Keratinocyte (primary cell): ENCODE data around the gene SH3BGRL3.

Source experiments
- CTCF ChIP-seq, 3 experiments: IDR thresholded peaks in 1 of 3; conservative IDR thresholded peaks in 1 of 3; optimal IDR thresholded peaks in 1 of 3; 2 replicates in 2 of 3; 3 replicates in 1 of 3; pipeline versions ENCODE3 to v1.5.1; 2011; ENCODE audit warnings: low read length in 3 of 3, mild to moderate bottlenecking in 3 of 3, moderate library complexity in 2 of 3, control low read depth in 1 of 3, inconsistent platforms in 1 of 3; ENCODE audit not compliant: insufficient read depth in 2 of 3; ENCODE audit errors: extremely low read depth in 1 of 3
- EZH2 ChIP-seq: IDR thresholded peaks from one replicate; pipeline ENCODE4 v1.6.1; 2012; ENCODE audit warnings: inconsistent platforms, mild to moderate bottlenecking, low read length, moderate library complexity

GRCh38 chr1:26277719-26278118 lies 2.2 kb upstream of the SH3BGRL3 start:
- TF ChIP-seq CTCF (optimal IDR thresholded peaks at IDR 0.05 in 1 of 3, IDR thresholded peaks at IDR 0.05 in 1 of 3, conservative IDR thresholded peaks at IDR 0.05 in 1 of 3; ENCODE audit: extremely low read depth in 1 of 3, insufficient read depth in 2 of 3, low read length in 3 of 3): no peak
- no peak for TF ChIP-seq EZH2
